Measurements from ENCODE around the gene FNDC8.
A peak's percentile ranks its signal among the peaks of the same experiment; 100 is the strongest.
"Not testable (repeated sequence)": the region's sequence is repeated elsewhere in the genome, so short reads cannot be mapped to it uniquely, and the experiment has no call there.

The FNDC8 gene

GRCh38 chr17:35146214-35146833 lies 24.9 kb downstream of the FNDC8 start:
- DNase-seq: no peak

DNA sequence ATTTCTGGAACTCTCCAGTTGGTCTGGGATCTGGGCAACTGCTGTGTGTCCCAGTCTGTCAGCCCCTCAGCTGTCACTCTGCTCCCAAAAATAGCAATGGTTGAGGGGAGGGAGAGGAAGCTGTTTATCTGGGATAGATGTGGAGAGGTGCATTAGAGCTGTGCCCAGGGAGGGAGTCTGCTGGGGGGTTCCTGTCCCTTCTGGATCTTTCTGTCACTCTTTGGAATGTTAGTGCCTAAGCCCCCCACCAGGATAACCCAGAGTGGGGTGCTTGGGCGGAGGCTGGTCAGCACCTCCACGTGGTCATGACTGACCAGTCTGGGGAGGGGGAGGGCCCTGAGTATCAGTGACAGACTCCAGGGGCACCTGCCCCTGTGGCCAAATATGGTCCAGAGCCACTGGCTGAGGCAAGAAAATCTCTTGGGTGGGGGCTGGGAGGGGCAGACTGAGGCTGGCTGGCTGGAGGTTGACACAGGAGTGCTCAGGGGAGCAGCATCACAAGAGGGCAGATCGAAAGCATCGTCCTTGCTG lies 26.0 kb downstream of the FNDC8 start, which contains the start of gene UNC45B:
TSS of gene UNC45B (plus strand) at position 443 of the 531 bp plus-strand sequence. CDS start 447 bp downstream, outside the sequence.
- no peak for DNase-seq

- no peak for DNase-seq
Measured at GRCh38 chr17:35148144-35148543, 26.7 kb downstream of the FNDC8 start.

- DNase-seq: no peak
Measured at GRCh38 chr17:35149941-35150340, 28.5 kb downstream of the FNDC8 start.

- not testable (repeated sequence) for DNase-seq
Measured at GRCh38 chr17:35151080-35151479, 29.7 kb downstream of the FNDC8 start.

DNA sequence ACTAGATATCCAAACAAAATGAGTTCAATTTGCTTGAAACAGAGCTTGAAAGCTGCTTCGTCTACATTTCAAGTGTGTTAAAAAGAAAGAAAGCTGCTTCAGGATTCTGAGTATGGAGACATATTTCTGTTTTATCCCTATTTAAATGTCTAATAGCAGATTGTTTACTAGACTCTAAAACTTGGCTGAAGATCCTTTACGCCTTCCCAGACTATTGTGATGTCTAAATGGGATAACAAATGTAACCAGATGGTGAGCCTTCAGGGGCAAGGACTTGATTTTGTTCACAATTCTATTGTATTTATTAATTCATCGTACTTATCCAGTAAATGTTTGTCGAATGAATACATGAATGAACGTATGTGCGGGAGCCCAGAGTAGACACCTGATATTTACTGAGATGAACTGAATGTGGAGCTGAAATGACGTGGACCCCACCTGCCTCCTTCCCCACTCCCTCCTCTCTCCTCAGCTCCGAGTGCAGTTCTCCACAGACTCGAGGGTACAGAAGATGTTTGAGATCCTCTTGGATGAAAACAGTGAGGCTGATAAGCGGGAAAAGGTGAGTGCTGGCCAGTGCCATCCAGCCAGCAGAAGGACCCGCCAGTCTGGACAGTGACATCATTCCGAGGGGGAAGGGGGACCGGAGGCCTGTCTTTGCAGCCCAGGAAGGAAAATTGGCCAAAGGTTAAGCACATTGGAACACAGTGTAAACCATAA lies 31.2 kb downstream of the FNDC8 start:
- DNase-seq: no peak

DNA sequence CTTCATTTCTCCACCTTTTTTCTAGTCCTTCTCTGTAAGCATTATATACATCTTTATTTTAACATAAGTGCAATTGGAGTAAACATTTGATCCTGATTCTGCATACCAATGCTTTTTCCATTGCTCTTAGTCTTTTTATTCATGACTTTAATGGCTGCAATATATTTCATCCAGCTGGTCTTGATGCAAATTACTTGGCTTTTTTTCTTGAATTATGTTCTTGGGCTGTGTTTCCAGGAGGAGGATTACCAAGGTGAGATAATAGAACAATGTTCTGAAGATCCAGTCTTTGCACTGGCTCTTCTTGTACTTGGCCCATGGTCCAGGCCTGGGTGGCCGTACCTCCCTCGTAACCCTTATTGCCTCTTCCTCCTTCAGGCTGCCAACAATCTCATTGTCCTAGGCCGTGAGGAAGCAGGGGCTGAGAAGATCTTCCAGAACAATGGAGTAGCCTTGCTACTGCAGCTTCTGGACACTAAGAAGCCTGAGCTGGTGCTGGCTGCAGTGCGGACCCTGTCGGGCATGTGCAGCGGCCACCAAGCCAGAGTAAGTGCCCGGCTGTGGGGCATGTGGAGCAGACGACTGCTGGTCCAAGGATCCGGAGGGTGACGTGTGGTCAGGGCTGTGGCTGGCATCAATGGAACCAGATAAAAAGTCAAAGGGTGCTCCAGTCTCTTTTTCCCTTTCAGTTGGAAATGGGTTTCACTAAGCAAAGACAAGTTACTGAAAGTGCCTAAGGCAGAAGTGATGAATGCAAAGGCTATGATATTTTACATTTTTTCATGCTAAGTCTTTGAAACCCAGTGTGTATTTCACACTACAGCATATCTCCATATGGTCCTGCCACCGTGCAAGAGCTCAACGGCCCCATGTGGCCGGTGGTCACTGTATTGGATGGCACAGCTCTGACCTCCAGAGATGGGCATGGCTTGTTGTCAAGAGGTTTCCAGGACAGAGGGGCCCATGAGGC lies 33.1 kb downstream of the FNDC8 start:
- no peak for DNase-seq

DNA sequence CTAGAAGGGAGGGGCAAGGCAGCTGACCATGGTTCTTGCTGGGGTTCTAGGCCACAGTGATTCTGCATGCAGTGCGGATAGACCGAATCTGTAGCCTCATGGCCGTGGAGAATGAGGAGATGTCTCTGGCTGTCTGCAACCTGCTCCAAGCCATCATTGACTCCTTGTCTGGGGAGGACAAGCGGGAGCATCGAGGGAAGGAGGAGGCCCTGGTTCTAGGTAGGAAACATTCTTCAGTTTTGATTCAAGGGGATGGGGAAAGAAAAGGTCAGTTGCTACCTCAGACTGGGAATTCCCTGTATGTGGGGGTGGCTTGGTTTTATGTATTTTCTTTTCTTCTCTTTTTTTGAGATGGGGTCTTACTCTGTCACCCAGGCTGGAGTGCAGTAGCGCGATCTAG lies 33.8 kb downstream of the FNDC8 start:
- DNase-seq: no peak

DNA sequence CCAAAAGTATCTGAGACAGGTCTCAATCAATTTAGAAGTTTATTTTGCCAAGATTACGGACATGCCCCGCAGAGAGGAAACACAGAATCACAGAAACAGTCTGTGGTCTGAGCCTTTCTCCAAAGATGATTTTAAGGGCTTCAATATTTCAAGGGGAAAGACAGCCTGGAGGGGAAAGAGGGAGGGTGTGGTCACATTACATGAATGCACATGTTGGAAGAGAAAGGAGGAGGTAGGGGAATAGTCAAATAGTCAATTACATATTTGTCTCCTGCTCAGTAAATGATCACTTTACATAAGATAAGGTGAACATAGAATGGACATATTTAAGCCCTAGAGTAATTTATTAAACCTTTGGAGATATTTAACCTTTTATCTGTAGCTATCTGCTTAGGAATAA lies 38.5 kb downstream of the FNDC8 start:
- no peak for DNase-seq

- no peak for DNase-seq
Measured at GRCh38 chr17:35160354-35161201, 39.2 kb downstream of the FNDC8 start.

DNA sequence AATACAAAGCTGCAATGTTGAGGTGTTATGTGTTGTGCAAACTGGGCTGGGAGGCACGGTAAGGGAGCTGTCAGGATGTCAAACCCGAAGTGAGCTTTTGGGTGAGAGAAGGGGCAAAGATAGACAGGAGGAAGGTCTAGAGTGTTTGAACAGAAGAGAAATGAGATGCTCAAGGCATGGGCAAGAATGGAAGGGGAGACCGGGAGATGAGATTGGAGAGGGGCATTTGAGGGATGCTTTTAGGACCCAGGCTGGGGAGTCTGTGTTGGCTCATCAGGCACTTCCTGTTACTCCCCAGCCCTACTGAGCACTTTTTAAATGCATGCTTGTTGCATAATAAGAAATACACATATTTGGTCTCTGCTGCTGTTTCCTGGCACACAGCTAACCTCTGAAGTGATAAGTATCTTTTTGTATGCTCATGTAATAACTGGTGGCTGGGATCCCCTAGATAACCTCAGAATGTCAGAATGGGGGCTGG lies 39.9 kb downstream of the FNDC8 start:
- no peak for DNase-seq

GRCh38 chr17:35162755-35163154 lies 41.3 kb downstream of the FNDC8 start:
- DNase-seq: no peak

DNA sequence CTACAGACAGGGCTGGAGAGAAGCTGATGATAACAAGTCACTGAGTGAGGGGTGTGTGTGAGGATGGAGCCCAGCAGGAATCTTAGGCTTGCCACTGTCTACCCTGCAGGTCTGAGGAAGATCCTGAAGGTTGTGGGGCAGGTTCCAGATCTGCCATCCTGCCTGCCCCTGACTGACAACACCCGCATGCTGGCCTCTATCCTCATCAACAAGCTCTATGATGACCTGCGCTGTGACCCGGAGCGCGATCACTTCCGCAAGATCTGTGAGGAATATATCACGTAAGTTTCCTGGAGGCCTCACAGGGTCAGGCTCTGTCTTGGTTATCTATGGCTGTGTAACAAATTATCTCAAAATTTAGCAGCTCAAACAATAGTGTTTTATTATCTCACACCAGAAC lies 42.5 kb downstream of the FNDC8 start:
- DNase-seq: no peak

- DNase-seq: no peak
Measured at GRCh38 chr17:35164716-35165115, 43.3 kb downstream of the FNDC8 start.

DNA sequence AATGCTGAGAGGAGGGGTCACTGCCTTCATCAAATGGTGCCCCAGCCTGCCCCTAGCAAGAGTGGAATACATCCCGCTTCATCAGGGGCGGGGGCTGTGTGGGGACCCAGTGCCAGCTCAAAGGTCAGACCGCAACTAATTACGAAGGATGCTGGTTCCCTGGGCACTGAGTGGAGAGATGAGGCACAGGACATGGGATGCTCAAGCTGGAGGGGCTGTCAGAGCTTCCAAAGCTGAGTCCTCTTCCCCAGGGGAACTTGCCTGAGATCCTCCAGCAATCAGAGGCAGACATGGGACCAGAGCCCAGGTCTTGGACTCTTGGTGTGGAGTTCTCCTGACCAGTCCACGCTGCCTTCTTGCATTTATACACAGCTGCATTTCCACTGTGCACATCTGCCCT lies 45.1 kb downstream of the FNDC8 start:
- DNase-seq: no peak

GRCh38 chr17:35167046-35167445 lies 45.6 kb downstream of the FNDC8 start:
- no peak for DNase-seq

- no peak for DNase-seq
Measured at GRCh38 chr17:35167666-35168065, 46.3 kb downstream of the FNDC8 start.

DNA sequence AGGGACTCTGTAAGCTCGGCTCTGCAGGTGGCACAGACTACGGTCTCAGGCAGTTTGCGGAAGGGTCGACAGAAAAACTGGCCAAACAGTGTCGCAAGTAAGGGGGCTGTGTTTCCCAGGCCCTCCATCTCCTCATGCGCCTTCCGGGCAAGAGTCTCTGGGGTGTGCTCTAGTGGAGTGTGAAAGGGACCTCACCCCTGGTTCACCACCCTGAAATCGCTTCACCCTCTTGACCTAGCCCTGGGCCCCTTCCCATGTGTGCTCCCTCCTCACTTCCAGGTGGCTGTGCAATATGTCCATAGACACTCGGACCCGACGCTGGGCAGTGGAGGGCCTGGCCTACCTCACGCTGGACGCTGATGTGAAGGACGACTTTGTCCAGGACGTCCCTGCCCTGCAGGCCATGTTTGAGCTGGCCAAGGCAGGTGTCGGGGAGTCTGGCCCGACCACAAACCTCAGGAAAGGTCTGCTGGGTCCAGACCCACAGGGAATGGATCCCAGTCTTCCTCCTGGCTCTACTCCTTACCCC lies 48.5 kb downstream of the FNDC8 start:
- DNase-seq: no peak

DNA sequence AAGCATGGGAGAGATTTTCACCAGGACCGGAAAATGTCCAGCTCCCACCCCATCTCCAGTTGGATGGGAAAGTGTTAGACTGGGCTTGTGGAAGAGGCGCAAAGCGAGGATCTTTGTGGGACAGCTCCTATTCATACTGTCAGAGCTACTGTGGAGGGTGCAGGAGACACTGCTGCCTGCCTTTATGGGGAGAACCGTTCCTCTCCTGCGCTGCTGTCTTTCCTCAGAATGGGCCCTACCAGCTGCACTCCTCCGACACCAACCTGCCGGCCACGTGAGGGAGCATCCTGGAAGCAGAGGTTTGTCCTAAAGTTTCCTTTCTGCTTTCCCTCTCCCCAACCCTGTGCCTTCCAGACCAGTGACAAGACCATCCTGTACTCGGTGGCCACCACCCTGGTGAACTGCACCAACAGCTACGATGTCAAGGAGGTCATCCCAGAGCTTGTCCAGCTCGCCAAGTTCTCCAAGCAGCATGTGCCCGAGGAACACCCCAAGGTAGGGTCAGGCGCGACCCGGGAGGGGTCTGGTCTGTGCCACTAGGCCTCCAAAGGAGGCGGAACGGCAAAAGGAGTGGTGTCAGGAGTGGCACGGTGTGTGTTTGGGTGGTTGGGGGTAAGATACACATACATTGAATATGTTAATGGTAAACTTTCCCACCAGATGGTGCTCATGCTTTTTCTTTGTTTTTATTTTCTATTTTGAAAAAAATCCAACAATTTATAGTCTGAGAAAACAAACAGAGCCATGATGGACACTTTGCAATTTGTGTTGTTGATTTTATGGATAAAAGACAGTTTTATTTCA lies 49.8 kb downstream of the FNDC8 start:
- peak; percentile 38 to 52 for DNase-seq

DNA sequence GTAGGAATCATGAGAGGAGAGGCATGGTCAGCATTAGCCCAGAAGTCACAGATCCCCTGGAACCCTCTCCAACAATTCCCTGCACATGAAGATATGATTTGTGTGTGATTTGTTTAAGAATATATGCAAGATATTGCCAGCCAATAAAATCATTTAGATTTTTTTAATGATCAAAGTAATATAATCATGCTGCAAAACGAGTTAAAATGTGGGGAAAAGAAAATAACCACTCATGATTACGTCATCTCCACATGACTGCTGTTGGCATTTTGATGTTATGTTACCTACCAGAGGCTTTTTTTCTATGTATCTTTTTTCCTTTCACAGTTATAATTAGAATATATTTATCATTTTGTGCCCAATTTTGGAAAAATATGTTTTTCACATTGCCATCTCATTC lies 50.4 kb downstream of the FNDC8 start:
- DNase-seq: peak; percentile 31 to 40

GRCh38 chr17:35172321-35172720 lies 50.9 kb downstream of the FNDC8 start:
- DNase-seq: not testable (repeated sequence)

Measured in inflammatory macrophage treated with lipopolysaccharide for 1 hour (primary cell).